HG02852 (cell line): ENCODE results near the gene TBC1D1.

Experiments
- ATAC-seq: cut with Tn5 transposase; IDR thresholded peaks from one replicate; pipeline ENCODE4 v1.9.1; 2021; ENCODE audit warnings: mild to moderate bottlenecking, moderate library complexity; ENCODE audit not compliant: unreplicated experiment

TBC1D1 gene

DNA sequence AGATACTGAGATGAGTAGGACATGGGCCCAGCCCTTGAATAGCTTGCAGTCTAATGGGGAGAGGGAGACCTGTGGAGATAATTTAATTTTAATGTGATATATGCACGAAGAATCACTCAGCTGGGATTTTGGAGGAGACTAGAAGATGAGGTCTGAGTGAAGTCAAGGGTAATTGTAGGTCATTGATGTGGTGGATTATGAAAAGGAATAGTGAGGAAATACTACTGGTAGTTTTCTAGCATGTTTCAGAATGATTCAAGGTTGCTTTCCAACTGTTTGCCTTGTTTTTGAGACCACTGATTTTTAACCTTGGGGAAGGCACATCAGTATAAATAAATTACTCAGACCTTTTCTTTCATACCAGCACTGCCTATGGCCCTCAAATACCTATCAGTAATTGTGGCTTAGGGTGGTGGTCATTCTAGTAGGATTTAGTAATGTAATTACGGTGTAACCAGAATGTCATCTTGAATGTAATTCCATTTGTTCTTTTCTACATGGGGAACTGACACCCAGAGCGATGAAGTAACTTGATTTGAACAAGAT is 94.9 kb downstream of the TBC1D1 start:
- no peak for ATAC-seq

DNA sequence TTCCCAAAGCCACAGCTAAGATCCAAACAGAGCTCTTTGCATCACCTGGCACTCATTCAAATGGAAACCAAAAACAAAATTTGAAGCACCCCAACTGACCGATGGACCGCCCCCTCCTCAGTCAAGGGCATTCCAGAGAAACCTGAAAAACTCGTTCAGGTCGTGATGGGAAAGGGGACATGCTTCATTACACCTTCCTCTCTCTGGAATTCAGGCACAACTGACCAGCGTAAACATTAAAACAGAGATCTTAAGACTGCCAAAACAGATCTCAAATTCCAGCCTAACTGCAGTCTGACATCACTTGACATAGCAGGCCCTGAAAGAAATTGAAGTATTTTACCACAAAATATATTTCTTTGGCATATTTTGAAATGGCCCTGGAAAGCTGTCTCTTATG is 97.8 kb downstream of the TBC1D1 start:
- ATAC-seq = no peak

DNA sequence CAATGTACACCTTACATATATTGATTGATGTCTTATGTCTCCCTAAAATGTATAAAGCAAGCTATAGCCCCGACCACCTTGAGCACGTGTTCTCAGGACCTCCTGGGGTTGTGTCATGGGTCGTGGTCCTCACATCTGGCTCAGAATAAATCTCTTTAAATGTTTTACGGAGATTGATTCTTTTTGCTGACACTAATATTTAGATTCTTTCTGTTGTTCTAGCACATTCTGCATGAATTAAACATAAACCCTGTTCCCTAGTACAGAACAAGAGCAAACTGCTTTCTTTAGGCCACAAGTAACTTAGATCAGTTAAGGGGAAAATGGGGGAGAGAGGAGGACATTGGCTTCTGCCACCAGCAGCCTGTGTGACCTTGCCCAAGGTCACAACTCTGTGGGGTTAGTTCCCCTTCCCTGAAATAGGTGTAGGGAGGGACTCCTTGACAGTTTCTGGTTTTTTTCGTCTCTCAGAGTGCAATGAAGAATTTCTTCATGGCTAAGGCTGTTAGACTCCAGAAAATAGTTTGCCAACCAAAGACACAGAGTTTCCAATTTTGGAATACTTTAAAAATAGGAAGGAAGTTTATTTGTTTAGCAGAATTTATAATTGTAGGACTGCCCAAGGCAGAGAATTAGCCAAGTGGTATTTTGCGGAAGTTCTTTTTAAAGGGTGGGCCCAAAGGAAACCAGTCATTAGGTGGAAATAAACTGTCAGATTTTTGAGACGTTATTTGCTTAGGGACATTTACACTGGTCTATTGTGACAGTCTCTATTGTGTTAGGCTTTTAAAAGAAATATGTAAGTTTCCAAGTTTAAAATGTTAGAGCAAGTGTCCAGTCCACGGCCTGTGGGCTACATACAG is 98.7 kb downstream of the TBC1D1 start:
- ATAC-seq = no peak

DNA sequence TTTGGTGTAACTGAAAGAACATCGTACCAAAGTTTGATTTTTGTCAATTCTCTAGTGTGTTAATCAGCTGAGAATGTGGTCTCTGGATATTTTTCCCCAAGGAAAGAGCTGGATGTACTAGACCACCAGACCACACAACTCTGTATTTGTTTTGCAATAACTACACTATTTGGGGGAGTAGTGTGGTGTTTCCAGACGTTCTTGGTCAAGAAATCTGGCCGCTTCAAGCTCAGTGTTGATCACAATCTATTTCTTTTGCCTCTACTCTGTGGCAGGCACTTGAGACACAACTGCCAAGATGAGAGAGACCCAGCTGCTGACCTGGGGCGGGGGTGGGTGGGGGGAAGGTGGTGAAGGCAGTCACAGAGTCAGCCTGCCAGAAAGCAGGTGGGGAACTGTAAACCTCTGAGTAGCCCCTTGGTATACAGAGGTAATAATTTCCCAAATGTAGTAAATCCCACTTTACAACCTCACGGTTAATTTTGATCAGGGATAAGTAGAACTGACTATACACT is 99.9 kb downstream of the TBC1D1 start:
- ATAC-seq = no peak

DNA sequence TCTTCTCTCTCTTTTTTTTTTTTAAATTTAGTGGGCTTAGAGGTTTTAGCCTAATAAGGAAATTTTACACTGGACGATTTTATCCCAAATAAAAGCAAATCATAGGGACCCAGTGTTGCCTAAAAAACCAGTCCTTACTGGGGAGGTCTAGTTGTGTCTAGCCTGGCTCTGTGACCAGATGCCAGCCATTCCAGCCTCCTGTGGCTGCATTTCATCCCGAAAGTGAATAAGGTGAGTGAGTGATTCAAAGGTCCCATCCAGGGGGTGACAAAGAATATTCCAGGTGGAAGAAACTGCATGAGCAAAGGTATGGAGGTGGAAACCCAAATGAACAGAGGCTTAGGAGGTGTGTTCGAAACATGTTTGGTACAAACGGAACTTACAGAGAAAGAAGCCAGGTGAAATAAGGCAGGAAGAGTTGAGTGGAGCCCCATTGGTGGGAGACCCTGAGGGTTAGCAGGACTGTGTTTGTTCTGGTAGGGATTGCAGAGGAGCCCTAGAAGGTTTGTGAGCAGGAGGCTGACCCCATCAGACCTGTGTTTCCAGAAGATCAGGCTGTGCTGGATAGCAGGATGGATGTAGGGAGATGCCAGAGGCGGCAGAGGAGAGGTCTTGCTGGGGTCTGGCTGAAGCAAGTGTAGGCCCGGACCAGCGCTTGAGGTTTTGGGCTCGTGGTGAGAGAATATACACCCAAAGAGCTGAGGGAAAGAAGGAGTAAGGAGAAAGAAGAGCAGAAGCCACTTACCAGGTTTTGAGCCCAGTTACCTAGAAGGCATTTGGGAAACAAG is 100.9 kb downstream of the TBC1D1 start:
- ATAC-seq = no peak

DNA sequence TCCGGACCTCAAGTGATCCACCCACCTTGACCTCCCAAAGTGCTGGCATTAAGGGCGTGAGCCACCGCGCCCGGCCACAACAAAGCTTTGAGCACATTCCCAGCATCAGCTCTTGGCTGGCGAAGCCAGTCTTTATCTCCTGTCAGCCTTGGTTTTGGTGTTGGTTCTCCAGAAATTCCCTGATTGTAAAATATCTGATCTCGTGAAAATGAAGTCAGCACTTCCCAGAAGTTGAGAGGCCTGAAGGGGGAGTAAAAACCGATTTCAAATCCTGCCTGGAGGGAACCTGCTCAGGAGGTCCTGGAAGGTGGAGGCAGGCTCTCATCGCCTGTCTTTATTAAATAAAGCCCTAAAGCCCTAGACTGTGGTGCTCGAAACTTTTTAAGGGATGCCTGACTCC is 102.9 kb downstream of the TBC1D1 start:
- ATAC-seq = no peak

DNA sequence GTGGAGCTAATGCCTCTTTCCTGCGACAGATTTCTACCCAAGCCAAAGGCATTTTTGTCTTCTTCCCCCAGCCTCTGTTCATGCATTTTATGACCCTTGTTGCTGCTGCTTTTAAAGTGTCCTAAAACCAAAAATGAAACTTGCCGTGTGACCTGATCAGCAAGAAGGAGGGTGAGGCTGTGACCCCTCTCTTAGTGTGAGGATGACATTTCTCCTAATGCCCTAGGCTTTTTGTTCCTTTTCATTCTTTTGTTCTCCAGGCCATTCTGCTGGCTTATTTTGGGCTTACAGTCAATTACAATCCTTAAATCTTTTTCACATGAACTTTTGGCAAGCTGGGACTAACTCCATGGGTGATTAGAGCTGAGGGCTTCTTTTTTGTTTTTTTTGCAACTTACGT is 103.7 kb downstream of the TBC1D1 start:
- peak; percentile 71 for ATAC-seq

DNA sequence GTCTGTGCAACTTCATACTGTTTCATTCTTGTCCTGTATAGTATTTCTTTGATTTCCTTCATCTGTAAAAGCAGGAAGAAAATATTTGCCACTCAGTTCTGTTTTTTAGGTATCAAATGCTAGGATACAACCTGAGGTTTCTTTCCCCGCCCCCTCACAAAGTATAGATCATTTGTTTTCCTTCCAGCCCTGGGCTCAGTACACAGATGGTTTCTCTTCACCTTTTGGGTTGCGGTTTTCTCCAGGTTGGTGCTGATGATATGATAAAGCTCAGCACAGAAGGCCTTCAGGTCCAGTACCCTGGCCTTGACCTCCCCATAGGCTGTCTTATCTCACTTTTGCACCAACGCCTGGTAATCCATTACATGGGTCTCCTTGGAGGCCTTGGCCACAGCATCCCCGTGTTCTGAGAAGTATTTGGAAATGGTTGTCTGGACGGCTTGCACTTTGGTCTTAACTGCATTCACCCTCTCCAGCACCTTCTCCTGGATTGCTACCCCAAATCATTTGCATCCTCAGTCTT is 104.5 kb downstream of the TBC1D1 start:
- ATAC-seq = no peak

DNA sequence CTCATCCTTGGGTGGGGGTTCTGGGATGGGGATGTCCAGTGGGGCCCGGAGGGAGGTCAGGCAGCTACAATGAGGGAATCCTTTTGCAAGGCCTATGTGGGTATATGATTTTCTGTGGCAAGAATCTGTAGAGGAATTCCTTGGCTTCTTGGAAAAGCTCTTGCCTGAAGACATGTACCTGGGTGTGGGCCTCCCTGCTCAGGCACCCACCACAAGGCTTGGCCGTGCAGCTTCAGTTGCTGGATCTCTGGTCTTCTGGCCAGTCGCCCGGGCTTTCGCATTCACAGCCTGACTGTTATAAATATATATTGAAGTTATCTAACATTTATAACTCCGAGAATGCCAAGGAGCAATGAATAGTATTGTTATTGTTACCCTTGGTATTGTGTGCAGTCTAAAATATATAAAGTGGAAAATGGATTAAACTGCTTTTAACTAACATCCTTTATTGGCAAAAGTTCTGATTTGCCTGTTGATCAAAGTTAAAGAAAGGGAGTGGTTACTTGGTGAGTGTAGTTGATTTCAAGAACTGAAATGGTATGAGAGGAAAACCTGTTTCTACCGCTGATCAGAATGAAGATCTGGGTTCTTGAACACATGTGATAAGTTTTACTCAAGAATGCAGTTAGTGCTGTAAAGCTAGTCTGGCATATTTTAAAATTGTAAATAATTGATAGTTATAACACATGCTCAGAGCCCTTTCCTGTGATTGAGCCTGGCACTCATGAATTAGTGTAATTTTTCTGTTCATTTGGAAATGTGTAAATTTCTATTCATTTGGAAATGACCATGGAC is 105.3 kb downstream of the TBC1D1 start:
- ATAC-seq = no peak

DNA sequence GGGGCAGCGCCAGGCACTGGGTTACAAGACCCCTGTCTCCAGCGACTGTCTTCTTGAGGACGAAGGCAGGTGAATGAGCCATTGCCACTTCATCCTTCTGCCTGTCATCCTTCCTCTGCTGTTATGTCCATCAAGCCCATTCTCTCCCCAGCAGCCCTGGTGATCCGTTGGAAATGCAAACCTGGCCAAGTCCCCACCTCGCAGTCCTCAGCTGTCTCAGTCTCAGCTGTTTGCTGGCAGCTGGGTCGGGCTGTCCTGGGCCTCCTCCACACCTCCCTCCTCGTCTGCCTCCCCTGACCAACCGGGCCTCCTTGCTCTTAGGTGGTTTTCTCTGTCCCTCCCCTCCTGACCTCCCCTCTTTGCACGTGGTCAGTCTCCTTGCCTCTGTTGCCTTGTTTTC is 107.3 kb downstream of the TBC1D1 start:
- ATAC-seq = no peak

DNA sequence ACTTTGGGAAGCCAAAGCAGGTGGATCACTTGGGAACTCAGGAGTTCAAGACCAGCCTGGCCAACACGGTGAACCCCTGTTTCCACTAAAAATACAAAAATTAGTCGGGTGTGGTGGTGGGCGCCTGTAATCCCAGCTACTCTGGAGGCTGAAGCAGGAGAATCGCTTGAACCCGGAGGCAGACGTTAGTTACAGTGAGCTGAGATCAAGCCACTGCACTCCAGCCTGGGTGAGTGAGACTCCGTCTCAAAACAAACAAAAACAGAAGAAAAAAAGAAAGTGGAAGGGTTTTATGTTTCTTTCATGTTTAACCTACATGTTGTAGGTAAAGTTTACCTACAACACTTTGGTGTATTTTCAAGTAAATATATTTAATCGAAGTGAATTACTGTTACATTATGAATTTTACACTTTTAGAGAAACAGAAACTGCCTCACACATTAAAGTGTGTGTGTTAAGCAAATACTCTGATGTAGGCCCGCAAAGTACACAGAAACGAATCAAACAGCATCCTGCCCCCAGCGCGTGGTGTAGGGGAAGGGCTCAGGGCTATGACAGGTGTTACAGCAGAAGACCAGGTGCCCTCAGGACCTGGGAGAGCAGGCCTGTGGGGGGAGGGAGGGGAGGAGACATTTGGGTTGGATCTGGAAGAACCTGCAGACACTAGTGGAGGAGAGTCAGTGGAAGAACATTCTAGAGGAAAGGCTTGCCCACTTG is 108.3 kb downstream of the TBC1D1 start:
- ATAC-seq = no peak

DNA sequence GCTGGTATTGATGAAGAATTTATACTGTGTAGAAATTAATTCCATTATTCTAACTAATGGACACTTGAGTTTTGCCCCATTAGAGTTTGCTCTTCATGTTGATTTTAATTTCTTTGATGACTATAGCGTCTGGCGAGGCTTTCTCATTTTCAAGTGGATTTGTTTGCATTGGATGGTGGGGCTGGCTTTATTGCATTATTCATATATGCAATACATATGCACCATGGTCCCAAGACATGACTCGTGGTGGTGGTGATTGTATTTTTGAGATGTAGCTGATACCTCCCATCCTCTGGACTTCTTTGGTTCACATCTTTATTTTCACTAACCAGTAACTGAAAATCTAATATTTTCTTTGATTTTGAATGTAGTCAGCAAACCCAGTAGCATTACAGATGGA is 109.1 kb downstream of the TBC1D1 start:
- no peak for ATAC-seq

DNA sequence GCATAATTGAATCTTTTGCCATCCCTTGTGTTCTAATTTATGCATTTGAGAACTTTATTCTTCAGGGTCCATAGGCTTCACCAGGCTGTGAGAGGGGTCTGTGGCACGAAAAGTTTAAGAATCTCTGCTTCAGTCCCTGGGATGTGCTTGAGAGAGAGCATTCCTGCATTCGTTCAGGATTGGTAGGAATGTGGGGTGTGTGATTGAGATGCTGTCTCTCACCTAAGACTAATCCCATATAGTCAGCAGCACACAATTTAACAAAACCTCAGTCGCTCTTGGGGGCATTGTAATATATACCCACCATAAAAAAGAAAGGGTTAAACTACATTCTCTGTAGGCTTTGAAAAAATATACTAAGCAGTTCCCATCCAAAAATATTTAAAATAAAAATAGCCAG is 111.0 kb downstream of the TBC1D1 start:
- ATAC-seq = no peak

DNA sequence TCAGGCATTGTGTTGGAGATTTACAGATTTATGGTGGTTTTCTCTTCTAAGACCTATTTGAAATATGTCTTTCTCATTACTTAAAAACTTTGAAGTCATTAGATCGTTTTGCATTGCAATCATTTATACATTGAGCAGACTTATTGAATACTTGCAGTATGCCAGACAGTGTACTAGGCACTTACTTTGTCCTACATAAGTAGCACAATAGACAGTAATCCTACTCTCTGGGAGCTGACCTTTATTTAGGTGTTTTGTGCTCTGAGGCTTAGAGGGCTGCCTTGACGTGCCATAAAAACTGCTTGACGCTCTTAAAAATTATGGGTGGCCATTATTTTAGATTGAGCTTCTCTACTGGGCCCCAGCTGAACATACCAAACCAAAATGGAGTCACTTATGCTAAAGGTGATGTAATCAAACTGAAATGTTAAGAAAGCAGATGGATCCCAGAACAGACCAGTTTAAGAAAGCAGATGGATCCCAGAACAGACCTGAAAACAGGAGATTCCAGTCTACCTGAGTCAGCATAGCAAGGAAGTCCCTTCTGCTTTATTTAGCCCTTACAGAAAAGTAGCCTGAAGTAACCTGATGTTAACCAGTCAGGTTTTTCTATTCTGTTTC is 111.7 kb downstream of the TBC1D1 start:
- ATAC-seq = no peak

DNA sequence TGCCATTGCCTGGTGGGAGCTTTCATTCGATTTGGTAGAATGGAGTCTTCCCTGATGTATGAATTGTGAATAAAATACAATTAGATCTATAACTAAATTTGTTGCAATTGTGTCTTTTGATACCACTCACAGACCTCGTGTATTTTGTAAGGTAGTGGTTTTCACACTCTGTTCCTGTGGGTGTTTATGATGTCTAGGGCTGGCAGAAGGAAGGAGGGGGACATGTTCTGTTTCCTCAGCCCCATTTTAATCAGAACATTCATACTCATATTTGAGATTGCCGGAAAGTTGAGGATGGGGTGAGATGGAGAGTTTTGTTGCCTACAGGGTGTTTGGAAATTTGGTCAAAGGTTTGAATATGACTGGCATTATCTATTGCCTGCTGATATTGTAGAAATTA is 112.2 kb downstream of the TBC1D1 start:
- ATAC-seq = no peak

DNA sequence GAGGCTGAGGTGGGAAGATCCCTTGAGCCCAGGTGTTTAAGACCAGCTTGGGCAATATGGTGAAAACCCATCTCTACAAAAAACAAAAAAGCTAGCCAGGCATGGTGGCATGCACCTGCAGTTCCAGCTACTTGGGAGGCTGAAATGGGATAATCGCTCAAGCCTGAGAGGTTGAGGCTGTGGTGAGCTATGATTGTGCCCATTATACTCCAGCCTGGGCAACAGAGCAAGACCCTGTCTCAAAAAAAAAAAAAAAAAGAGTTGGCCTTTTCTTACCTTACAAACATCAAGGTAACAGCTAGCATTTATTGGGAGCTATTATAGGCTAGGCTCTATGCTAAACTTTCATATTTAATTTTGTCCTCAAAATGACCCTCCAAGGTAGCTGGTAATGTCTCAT is 112.7 kb downstream of the TBC1D1 start:
- ATAC-seq = no peak

DNA sequence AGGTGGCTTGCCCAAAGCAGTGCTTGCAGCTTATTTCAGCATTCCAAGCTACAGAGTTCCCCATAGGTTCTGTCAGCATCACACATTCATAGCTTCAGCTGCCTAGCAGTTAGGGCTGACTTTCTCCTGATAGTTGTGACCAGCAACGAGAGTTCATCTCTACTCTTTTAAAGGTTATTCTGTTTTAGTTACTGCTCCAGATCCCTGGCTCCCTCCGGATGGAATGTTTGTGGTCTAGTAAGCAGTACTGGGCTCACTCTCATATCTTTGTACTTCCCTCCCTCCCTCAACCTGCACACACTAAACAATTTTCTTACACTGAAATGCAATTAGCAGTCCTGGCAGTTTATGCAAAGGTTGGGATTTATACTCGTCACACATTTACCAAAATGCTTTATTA is 113.2 kb downstream of the TBC1D1 start:
- no peak for ATAC-seq

DNA sequence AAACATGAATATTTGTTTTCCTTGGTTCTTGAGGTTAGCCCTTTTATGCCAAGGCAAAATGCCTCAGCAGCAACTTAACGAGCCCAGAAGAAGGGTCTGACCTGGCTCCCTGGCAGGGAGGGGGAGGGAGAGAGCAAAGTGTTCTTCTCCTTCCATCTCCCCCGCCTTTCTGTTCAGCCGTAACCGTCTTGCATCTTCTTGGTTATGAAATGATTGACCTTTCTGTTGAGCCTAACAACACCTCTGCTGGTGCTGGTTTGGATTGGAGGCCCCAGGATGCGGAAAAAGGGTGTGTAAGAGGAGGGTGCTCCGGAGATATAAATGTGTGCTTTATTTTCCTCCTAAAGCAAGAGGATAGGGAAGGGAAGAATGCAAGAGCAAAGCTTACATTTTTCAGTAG is 114.0 kb downstream of the TBC1D1 start:
- no peak for ATAC-seq

DNA sequence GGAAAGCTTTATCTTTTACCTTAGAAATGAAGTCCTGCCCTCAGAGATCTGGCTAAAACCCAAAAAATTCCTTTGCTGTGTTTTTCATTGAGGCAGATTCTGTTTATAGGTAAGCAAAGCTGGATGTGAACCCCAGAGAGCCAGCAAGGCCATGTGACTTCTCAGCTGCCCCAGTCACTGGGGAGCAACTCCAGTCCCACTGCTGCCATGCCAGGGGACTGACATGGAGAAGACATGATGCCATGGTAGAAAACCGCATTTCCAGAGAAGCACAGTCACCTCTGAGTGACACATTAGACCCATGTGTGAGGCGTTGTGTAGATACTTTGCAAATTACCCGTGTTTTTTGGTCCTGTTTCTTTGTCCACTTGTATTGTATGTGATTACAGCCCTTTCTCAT is 114.8 kb downstream of the TBC1D1 start:
- ATAC-seq = no peak

DNA sequence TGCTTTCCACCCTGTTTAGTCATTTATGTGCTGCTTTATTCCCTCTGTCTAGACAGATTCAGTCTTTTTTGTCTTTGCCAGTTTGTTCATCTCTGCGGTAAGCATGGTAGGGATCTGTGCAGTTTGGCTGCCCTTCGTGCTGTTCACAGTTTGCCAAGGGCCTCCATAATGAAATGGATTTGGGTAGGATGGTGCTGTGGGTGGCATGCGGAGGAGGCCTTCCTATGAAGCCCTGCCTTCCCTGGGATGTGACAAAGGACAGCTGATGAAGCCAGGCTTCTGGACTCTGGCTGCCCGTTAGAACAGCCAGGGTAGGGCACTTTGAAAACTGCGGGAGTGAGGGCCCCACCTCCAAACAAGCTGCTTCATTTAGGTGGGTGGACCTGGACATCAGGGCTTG is 116.8 kb downstream of the TBC1D1 start:
- ATAC-seq = no peak
